SU-DHL-6 (cell line): Measurements from ENCODE around the gene CSRNP3.

Source experiments
- H2AFZ ChIP-seq: fragments of 200-600 bp; sonication (generic); 2 replicates; pipeline ENCODE4 v1.6.1; 2014; ENCODE audit warnings: low read depth, mild to moderate bottlenecking, moderate library complexity, mixed read lengths, antibody characterized with exemption, low read length; ENCODE audit not compliant: severe bottlenecking
- H3F3A ChIP-seq: fragments of 200-600 bp; shearing (Covaris generic); 2 replicates; pipeline ENCODE4 v1.6.0; 2016; ENCODE audit warnings: antibody characterized with exemption, mild to moderate bottlenecking; ENCODE audit not compliant: insufficient read depth
- H3K27ac ChIP-seq: fragments of 200-600 bp; sonication (generic); 2 replicates; pipeline ENCODE4 v1.5.1; 2016; ENCODE audit warnings: low read depth, mild to moderate bottlenecking, low read length, moderate library complexity, mixed read lengths
- H3K27me3 ChIP-seq: fragments of 200-600 bp; sonication (generic), shearing (Covaris generic); 2 replicates; pipeline ENCODE4 v1.6.0; 2014; ENCODE audit warnings: mild to moderate bottlenecking, low read length
- H3K36me3 ChIP-seq: fragments of 200-600 bp; sonication (generic); 2 replicates; pipeline ENCODE4 v1.6.1; 2014; ENCODE audit warnings: mild to moderate bottlenecking, low read length, mixed read lengths
- H3K4me2 ChIP-seq: fragments of 300-600, 200-600 bp; shearing (Covaris generic), sonication (generic); 2 replicates; pipeline ENCODE4 v1.6.0; 2014; ENCODE audit warnings: low read length, low read depth, mild to moderate bottlenecking; ENCODE audit not compliant: poor library complexity, severe bottlenecking
- H3K4me3 ChIP-seq: fragments of 200-600 bp; sonication (generic); 2 replicates; pipeline ENCODE4 v1.5.1; 2014; ENCODE audit warnings: antibody characterized with exemption, low read length, mild to moderate bottlenecking, mixed read lengths; ENCODE audit not compliant: insufficient read depth, poor library complexity, severe bottlenecking
- H3K79me2 ChIP-seq: fragments of 200-600 bp; sonication (generic); 2 replicates; pipeline ENCODE4 v1.6.1; 2014; ENCODE audit warnings: mild to moderate bottlenecking, low read length, moderate library complexity; ENCODE audit not compliant: insufficient read depth
- H3K9ac ChIP-seq: fragments of 200-600 bp; sonication (generic); 2 replicates; pipeline ENCODE4 v1.7.0; 2014; ENCODE audit warnings: mild to moderate bottlenecking, low read length
- H3K9me2 ChIP-seq: fragments of 200-600 bp; sonication (generic); replicated peaks from 2 replicates; pipeline ENCODE4 v1.6.1; 2014; ENCODE audit warnings: low read length; ENCODE audit not compliant: insufficient read depth
- H3K9me3 ChIP-seq: fragments of 200-600 bp; sonication (generic); 2 replicates; pipeline ENCODE4 v1.6.1; 2014; ENCODE audit warnings: low read length, mixed read lengths; ENCODE audit not compliant: insufficient read depth
- H4K20me1 ChIP-seq: fragments of 200-600 bp; sonication (generic); 2 replicates; pipeline ENCODE4 v1.6.1; 2014; ENCODE audit warnings: low read depth, mild to moderate bottlenecking, antibody characterized with exemption, low read length, moderate library complexity, mixed read lengths
- CTCF ChIP-seq: fragments of 200-600 bp; sonication (generic); IDR thresholded peaks from one replicate; pipeline ENCODE4 v1.5.1; 2017; ENCODE audit warnings: antibody characterized with exemption, mild to moderate bottlenecking, low read length, moderate library complexity; ENCODE audit not compliant: insufficient read depth, poor library complexity, severe bottlenecking
- EZH2phosphoT487 ChIP-seq: fragments of 200-600 bp; sonication (generic), shearing (Covaris generic); conservative IDR thresholded peaks from 2 replicates; pipeline ENCODE4 v1.6.1; 2018; ENCODE audit warnings: mild to moderate bottlenecking, antibody characterized with exemption, low read length, moderate library complexity, mixed read lengths

Gene CSRNP3

GRCh38 chr2:165467921-165468320 lies 1.6 kb upstream of the CSRNP3 start:
- H3K36me3 ChIP-seq, result no peaks in the 10 kb centered on the region
- H3K27ac ChIP-seq, result no peak overlapping the region
- TF ChIP-seq CTCF, result no peak
- no peak for TF ChIP-seq EZH2phosphoT487
- no peak overlapping the region for H3K9ac ChIP-seq
- no peak overlapping the region for H2AFZ ChIP-seq
- H3F3A ChIP-seq, result no peaks in the 10 kb centered on the region
- H4K20me1 ChIP-seq, result no peaks in the 10 kb centered on the region
- H3K79me2 ChIP-seq, result no peaks in the 10 kb centered on the region
- no peaks in the 10 kb centered on the region for H3K9me3 ChIP-seq
- H3K4me3 ChIP-seq, result no peak overlapping the region
- H3K9me2 ChIP-seq, result no peaks in the 10 kb centered on the region
- no peaks in the 10 kb centered on the region for H3K27me3 ChIP-seq
- H3K4me2 ChIP-seq, result no peak overlapping the region

- no peaks in the 10 kb centered on the region for H3K79me2 ChIP-seq
- H3F3A ChIP-seq, result no peaks in the 10 kb centered on the region
- H3K9me3 ChIP-seq, result no peaks in the 10 kb centered on the region
- no peak overlapping the region for H2AFZ ChIP-seq
- no peaks in the 10 kb centered on the region for H3K36me3 ChIP-seq
- H4K20me1 ChIP-seq, result no peaks in the 10 kb centered on the region
- TF ChIP-seq EZH2phosphoT487 (no peak), CTCF (no peak)
- H3K4me3 ChIP-seq, result no peak overlapping the region
- no peaks in the 10 kb centered on the region for H3K9me2 ChIP-seq
- no peaks in the 10 kb centered on the region for H3K27me3 ChIP-seq
- H3K4me2 ChIP-seq, result no peak overlapping the region
- H3K27ac ChIP-seq, result no peak overlapping the region
- H3K9ac ChIP-seq, result no peak overlapping the region
These were observed 863 bp downstream of the CSRNP3 start for GRCh38 chr2:165470361-165470760.

- H3K27ac ChIP-seq, result no peak overlapping the region
- H3F3A ChIP-seq, result no peaks in the 10 kb centered on the region
- no peak overlapping the region for H3K9ac ChIP-seq
- no peaks in the 10 kb centered on the region for H3K9me3 ChIP-seq
- TF ChIP-seq CTCF, result no peak
- TF ChIP-seq EZH2phosphoT487, result no peak
- no peak overlapping the region for H3K4me2 ChIP-seq
- no peaks in the 10 kb centered on the region for H3K27me3 ChIP-seq
- H3K4me3 ChIP-seq, result no peak overlapping the region
- H3K9me2 ChIP-seq, result no peaks in the 10 kb centered on the region
- no peaks in the 10 kb centered on the region for H4K20me1 ChIP-seq
- H2AFZ ChIP-seq, result no peak overlapping the region
- no peaks in the 10 kb centered on the region for H3K79me2 ChIP-seq
- H3K36me3 ChIP-seq, result no peaks in the 10 kb centered on the region
These were observed 2.0 kb downstream of the CSRNP3 start for GRCh38 chr2:165471349-165471950.
